Measurements from ENCODE around the gene ANXA2R.
A peak's percentile ranks its signal among the peaks of the same experiment; 100 is the strongest.
"Not testable (repeated sequence)": the region's sequence is repeated elsewhere in the genome, so short reads cannot be mapped to it uniquely, and the experiment has no call there.

The ANXA2R gene

GRCh38 chr5:43042176-43042625 lies 2.1 kb upstream of the ANXA2R start:
- DNase-seq (peak; percentile 84 to 86), ATAC-seq (peak; percentile 35)
- peak overlapping the region; percentile 98 to 99 for H3K27ac Mint-ChIP-seq
- H3K9me3 Mint-ChIP-seq, result no peaks in the 10 kb centered on the region
- peaks cover 40% of the 10 kb centered on the region for H3K4me1 Mint-ChIP-seq
- H3K4me3 Mint-ChIP-seq, result peak overlapping the region; percentile 92 to 95
- no peaks in the 10 kb centered on the region for H3K27me3 Mint-ChIP-seq

GRCh38 chr5:43041669-43042175 lies 1.6 kb upstream of the ANXA2R start:
- Mint-ChIP-seq H3K27me3 (no peaks in the 10 kb centered on the region), H3K9me3 (no peaks in the 10 kb centered on the region), H3K4me3 (peak overlapping the region; percentile 92 to 95), H3K4me1 (peaks cover 40% of the 10 kb centered on the region), H3K27ac (peak overlapping the region; percentile 98 to 99)
- ATAC-seq (peak; percentile 51), DNase-seq (no peak)

GRCh38 chr5:43041110-43041668 lies 1.1 kb upstream of the ANXA2R start:
- Mint-ChIP-seq H3K4me1 (peaks cover 40% of the 10 kb centered on the region), H3K9me3 (no peaks in the 10 kb centered on the region), H3K27ac (peak overlapping the region; percentile 98 to 99), H3K4me3 (peak overlapping the region; percentile 92 to 95), H3K27me3 (no peaks in the 10 kb centered on the region)
- DNase-seq, result peak in 1 of 2 donors; percentile 36
- no peak for ATAC-seq

- H3K27ac Mint-ChIP-seq, result peak overlapping the region; percentile 98 to 99
- H3K4me3 Mint-ChIP-seq, result peak overlapping the region; percentile 92 to 95
- no peaks in the 10 kb centered on the region for H3K27me3 Mint-ChIP-seq
- DNase-seq (peak; percentile 66 to 70), ATAC-seq (peak; percentile 21)
- H3K4me1 Mint-ChIP-seq, result peaks cover 47% of the 10 kb centered on the region
- H3K9me3 Mint-ChIP-seq, result no peaks in the 10 kb centered on the region
Measured at GRCh38 chr5:43039471-43040286, 440 bp downstream of the ANXA2R start.

DNA sequence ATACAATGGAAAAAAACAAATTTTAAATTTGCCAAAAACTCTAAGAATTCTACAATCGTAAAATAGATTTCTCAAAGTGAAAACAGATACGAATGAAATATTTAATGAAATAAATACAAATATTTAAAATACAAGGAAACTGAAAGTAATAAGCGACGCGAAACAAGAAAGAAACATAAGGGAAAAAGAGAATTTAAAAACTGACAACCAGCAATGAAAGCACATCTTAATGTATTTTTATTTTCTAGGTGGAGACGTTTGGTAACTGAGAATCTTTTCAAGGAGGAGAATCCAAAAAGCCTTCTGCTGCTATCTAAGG lies 1.0 kb downstream of the ANXA2R start:
- Mint-ChIP-seq H3K4me1 (peaks cover 48% of the 10 kb centered on the region), H3K4me3 (peak overlapping the region; percentile 92 to 95), H3K27me3 (no peaks in the 10 kb centered on the region), H3K27ac (peak overlapping the region; percentile 98 to 99), H3K9me3 (no peaks in the 10 kb centered on the region)
- ATAC-seq (no peak), DNase-seq (no peak)

GRCh38 chr5:43038496-43038989 lies 1.6 kb downstream of the ANXA2R start:
- peak overlapping the region; percentile 79 to 90 for H3K27ac Mint-ChIP-seq
- no peaks in the 10 kb centered on the region for H3K9me3 Mint-ChIP-seq
- H3K4me3 Mint-ChIP-seq, result peak overlapping the region; percentile 86 to 91
- ATAC-seq, result no peak
- peak; percentile 38 to 40 for DNase-seq
- H3K27me3 Mint-ChIP-seq, result no peaks in the 10 kb centered on the region
- peaks cover 52% of the 10 kb centered on the region for H3K4me1 Mint-ChIP-seq

DNA sequence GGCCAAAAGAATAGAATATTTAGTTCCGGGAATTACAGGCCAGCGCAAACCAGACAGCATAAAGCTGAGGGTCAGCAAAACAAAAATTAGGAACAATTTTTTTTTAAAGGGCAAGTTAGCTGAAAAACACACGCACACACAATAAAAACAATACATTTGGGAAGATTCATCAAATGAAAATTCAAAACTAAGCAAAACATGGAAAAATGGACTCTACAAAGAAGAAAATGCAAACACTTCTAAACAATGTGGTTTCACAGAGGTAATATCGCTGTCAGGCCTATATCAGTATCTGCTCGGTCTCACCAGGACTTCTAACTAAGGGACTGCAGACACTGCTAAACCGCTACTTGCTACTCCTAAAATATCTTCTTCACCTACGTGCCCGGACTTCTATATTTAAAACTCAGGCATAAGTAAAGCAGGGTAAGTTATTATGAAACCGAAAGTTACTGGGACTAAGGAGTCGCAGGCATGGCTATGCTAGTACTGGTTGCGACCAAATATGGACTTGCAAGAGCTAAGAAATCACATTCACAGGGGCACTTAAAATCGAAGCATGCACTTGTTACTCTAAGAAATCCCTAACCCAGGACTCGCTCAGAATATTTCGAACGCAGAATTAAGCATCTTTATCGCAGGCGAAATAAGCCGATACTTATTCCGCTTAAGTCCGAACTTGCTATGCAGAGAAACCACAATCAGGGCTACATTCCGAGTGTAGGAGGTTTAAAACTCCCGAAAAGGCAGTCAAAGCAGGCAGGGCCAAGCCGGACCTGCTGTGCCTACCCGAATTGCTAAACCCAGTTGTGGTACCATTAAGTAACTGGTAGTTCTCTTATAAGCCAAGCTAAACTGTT lies 2.3 kb downstream of the ANXA2R start:
- no peaks in the 10 kb centered on the region for H3K27me3 Mint-ChIP-seq
- DNase-seq (peak; percentile 46 to 50), ATAC-seq (peak; percentile 22)
- peaks cover 52% of the 10 kb centered on the region for H3K4me1 Mint-ChIP-seq
- no peaks in the 10 kb centered on the region for H3K9me3 Mint-ChIP-seq
- H3K4me3 Mint-ChIP-seq, result peak overlapping the region; percentile 86 to 91
- peak overlapping the region; percentile 76 to 90 for H3K27ac Mint-ChIP-seq

GRCh38 chr5:43036856-43037635 lies 3.1 kb downstream of the ANXA2R start:
- ATAC-seq, result no peak
- peak overlapping the region; percentile 14 to 90 for H3K27ac Mint-ChIP-seq
- H3K4me3 Mint-ChIP-seq, result peak overlapping the region; percentile 86 to 91
- H3K4me1 Mint-ChIP-seq, result peaks cover 46% of the 10 kb centered on the region
- no peaks in the 10 kb centered on the region for H3K27me3 Mint-ChIP-seq
- no peaks in the 10 kb centered on the region for H3K9me3 Mint-ChIP-seq
- DNase-seq, result no peak

DNA sequence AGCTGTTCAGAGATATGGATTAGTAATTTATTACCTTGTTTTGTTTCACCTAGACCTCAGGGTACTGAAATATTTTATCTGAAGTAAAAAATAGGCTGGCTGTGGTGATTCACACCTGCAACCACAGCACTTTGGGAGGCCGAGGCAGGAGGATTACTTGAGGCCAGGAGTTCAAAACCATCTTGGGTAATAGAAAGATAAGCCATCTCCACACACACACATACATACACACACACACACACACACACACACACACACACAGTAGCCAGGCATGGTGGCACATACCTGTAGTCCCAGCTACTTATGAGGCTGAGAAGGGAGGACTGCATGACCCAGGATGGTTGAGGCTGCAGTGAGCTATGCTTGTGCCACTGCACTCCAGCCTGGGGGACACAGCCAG lies 3.7 kb downstream of the ANXA2R start:
- peaks cover 46% of the 10 kb centered on the region for H3K4me1 Mint-ChIP-seq
- no peaks in the 10 kb centered on the region for H3K27me3 Mint-ChIP-seq
- peak in 1 of 2 donors; percentile 24 for DNase-seq
- H3K27ac Mint-ChIP-seq, result no peak overlapping the region
- H3K9me3 Mint-ChIP-seq, result no peaks in the 10 kb centered on the region
- no peak for ATAC-seq
- peak overlapping the region in 1 of 2 donors; percentile 86 for H3K4me3 Mint-ChIP-seq

DNA sequence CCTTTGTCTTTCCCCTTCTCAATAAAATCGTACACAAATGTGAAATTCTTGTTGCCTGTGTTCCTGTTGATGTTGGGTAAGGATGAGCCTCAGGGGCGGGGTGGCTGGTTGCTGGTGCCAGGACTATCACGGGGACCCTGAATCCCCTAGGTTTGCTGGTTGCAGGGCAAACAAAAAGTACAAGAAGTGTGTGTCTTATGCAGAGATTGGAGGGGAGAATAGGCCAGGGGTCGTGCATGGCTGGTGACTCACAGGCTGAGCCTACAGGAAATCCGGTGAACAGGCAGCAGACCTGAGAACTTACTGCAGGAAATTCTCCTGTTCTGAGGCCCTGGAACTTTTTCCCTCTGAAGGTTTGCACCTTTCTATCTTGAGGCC lies 5.5 kb downstream of the ANXA2R start:
- DNase-seq (no peak), ATAC-seq (no peak)
- no peaks in the 10 kb centered on the region for H3K9me3 Mint-ChIP-seq
- peak overlapping the region; percentile 17 to 43 for H3K4me3 Mint-ChIP-seq
- H3K27me3 Mint-ChIP-seq, result no peaks in the 10 kb centered on the region
- peaks cover 63% of the 10 kb centered on the region for H3K4me1 Mint-ChIP-seq
- H3K27ac Mint-ChIP-seq, result no peak overlapping the region

GRCh38 chr5:43033841-43034590 lies 6.1 kb downstream of the ANXA2R start:
- Mint-ChIP-seq H3K4me3 (peak overlapping the region; percentile 17 to 43), H3K4me1 (peaks cover 69% of the 10 kb centered on the region), H3K9me3 (no peaks in the 10 kb centered on the region), H3K27me3 (no peaks in the 10 kb centered on the region), H3K27ac (no peak overlapping the region)
- no peak for ATAC-seq
- DNase-seq, result no peak

- H3K27me3 Mint-ChIP-seq, result no peaks in the 10 kb centered on the region
- peaks cover 47% of the 10 kb centered on the region for H3K4me1 Mint-ChIP-seq
- DNase-seq (no peak), ATAC-seq (no peak)
- no peak overlapping the region for H3K27ac Mint-ChIP-seq
- H3K4me3 Mint-ChIP-seq, result no peak overlapping the region
- no peaks in the 10 kb centered on the region for H3K9me3 Mint-ChIP-seq
Measured at GRCh38 chr5:43027054-43027785, 12.9 kb downstream of the ANXA2R start.

DNA sequence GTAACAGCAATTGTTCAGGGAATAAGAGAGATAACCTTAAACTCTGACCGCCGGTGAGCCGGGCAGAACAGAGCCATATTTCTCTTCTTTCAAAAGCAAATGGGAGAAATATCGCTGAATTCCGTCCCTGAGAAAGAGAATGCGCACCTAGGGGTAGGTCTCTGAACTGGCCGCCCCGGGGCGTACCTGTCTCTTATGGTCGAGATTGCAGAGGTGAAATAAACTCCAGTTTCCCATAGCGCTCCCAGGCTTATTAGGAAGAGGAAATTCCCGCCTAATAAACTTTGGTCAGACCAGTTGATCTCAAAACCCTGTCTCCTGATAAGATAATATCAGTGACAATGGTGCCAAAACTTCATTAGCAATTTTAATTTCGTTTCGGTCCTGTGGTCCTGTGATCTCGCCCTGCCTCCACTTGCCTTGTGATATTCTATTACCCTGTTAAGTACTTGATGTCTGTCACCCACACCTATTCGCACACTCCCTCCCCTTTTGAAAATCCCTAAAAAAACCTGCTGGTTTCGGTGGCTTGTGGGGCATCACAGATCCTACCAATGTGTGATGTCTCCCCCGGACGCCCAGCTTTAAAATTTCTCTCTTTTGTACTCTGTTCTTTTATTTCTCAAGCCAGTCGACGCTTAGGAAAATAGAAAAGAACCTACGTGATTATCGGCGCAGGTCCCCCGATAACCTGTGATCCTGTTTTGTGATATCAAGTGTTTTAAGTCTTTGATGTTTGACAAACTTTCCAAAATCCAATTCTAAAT lies 14.8 kb downstream of the ANXA2R start:
- H3K4me1 Mint-ChIP-seq, result peaks cover 43% of the 10 kb centered on the region
- not testable (repeated sequence) for H3K9me3 Mint-ChIP-seq, H3K27me3 Mint-ChIP-seq, ATAC-seq, DNase-seq, H3K27ac Mint-ChIP-seq, H3K4me3 Mint-ChIP-seq

Measured in stimulated activated naive CD8-positive, alpha-beta T cell treated with anti-CD3 and anti-CD28 coated beads, Interleukin-15, amount 100 ng/mL, for 72 hours (primary cell).